Naive thymus-derived CD4-positive, alpha-beta T cell (primary cell): ENCODE measurements around the gene STX18. TPM values are rescaled to one million over a fixed set of nuclear protein-coding genes. Genes with fewer than 3 reads are reported as not detected.
A peak's percentile ranks its signal among the peaks of the same experiment; 100 is the strongest.

Experiments used
- ATAC-seq: fragments of 150-1000 bp; cut with Tn5 transposase; 2 replicates; pipeline ENCODE4 v1.10.0; 2021; ENCODE audit warnings: mild to moderate bottlenecking, moderate library complexity
- CTCF ChIA-PET: fragments of 350-600 bp; sonication (Branson Sonifier 250); formaldehyde crosslinking; loops from one replicate; lab custom pipeline; 2021; ENCODE audit warnings: antibody characterized with exemption; lab: Charles Lee
- POLR2A ChIA-PET: fragments of 350-600 bp; sonication (Branson Sonifier 250); formaldehyde crosslinking; loops from one replicate; lab custom pipeline; 2021; ENCODE audit warnings: antibody characterized with exemption, inconsistent platforms; lab: Charles Lee
- DNase-seq, 9 donors: peaks; one replicate each; pipeline versions ENCODE4 v3.0.0 to v3.0.0-alpha.2; 2020 to 2022; ENCODE audit warnings: mixed read lengths in 1 of 9
- H3K27ac ChIP-seq: one replicate; pipeline ENCODE4 v1.7.0; 2013; ENCODE audit warnings: mild to moderate bottlenecking, low read depth, low read length, moderate library complexity
- H3K27me3 ChIP-seq, 2 donors: one replicate each; pipeline ENCODE4 v1.7.0; 2013; ENCODE audit warnings: low read length in 2 of 2, mild to moderate bottlenecking in 2 of 2, moderate library complexity in 2 of 2; ENCODE audit not compliant: control insufficient read depth in 2 of 2, insufficient read depth in 2 of 2
- H3K36me3 ChIP-seq, 3 experiments: 1 replicate in 2 of 3; 2 replicates in 1 of 3; pipeline ENCODE4 v1.7.0; 2013; ENCODE audit warnings: low read length in 3 of 3, mild to moderate bottlenecking in 3 of 3, moderate library complexity in 1 of 3; ENCODE audit not compliant: insufficient read depth in 3 of 3, control insufficient read depth in 2 of 3
- H3K4me1 ChIP-seq, 2 donors: one replicate each; pipeline ENCODE4 v1.7.0; 2013; ENCODE audit warnings: low read length in 2 of 2, mild to moderate bottlenecking in 2 of 2, moderate library complexity in 1 of 2; ENCODE audit not compliant: control insufficient read depth in 2 of 2, insufficient read depth in 2 of 2
- H3K4me3 ChIP-seq: 2 replicates; pipeline ENCODE4 v1.7.0; 2013; ENCODE audit warnings: mild to moderate bottlenecking, low read length
- H3K9me3 ChIP-seq, 3 experiments: 1 replicate in 2 of 3; 2 replicates in 1 of 3; pipeline ENCODE4 v1.7.0; 2013; ENCODE audit warnings: low read length in 3 of 3; ENCODE audit not compliant: control insufficient read depth in 2 of 3
- H3K27ac Mint-ChIP-seq, 9 donors: one replicate each; pipeline ENCODE4 v1.8.0; 2020 to 2022; ENCODE audit warnings: mixed read lengths in 9 of 9, mild to moderate bottlenecking in 8 of 9, moderate library complexity in 5 of 9, inconsistent platforms in 2 of 9
- H3K27me3 Mint-ChIP-seq, 5 donors: one replicate each; pipeline ENCODE4 v1.8.0; 2021 to 2022; ENCODE audit warnings: mixed read lengths in 5 of 5, mild to moderate bottlenecking in 1 of 5
- H3K36me3 Mint-ChIP-seq, 5 donors: one replicate each; pipeline ENCODE4 v1.8.0; 2020 to 2022; ENCODE audit warnings: mixed read lengths in 5 of 5, mild to moderate bottlenecking in 3 of 5, inconsistent platforms in 1 of 5
- H3K4me1 Mint-ChIP-seq, 7 donors: one replicate each; pipeline ENCODE4 v1.8.0; 2020 to 2022; ENCODE audit warnings: mixed read lengths in 7 of 7, mild to moderate bottlenecking in 3 of 7, inconsistent platforms in 1 of 7
- H3K4me3 Mint-ChIP-seq, 10 donors: one replicate each; pipeline ENCODE4 v1.8.0; 2020 to 2022; ENCODE audit warnings: mild to moderate bottlenecking in 10 of 10, mixed read lengths in 10 of 10, moderate library complexity in 6 of 10, inconsistent platforms in 2 of 10
- H3K9me3 Mint-ChIP-seq, 11 donors: one replicate each; pipeline ENCODE4 v1.8.0; 2020 to 2022; ENCODE audit warnings: mixed read lengths in 11 of 11, mild to moderate bottlenecking in 4 of 11, inconsistent platforms in 1 of 11, moderate library complexity in 1 of 11
- intact Hi-C, 2 donors: fragments of 100-400 bp; cut with micrococcal nuclease; formaldehyde crosslinking; loops; one replicate each; pipeline ENCODE4 v1.15.1; 2023
- polyA plus RNA-seq, 2 donors: library from polyadenylated mRNA; unstranded; fragments of 300-500 nt; fragmentation: Illumina TruSeq; gene quantifications; one replicate each; pipeline ENCODE4 v1.2.3, GENCODE V29; 2021
- total RNA-seq, 6 experiments: library from RNA in 5 of 6; stranded (reverse) in 5 of 6; gene quantifications; 1 replicate in 5 of 6; 2 replicates in 1 of 6; pipeline ENCODE4 v1.2.3 and lab custom pipeline; 2021 to 2026

Gene STX18
- total and polyA plus RNA-seq, 7 experiments from 2014 or later: 16.3 to 28.0 (median 22.7) TPM

- Histone ChIP-seq H3K4me3 (peak overlapping the region; percentile 91), H3K27ac (peak overlapping the region; percentile 77), H3K4me1 (peaks cover 18 to 22% of the 10 kb centered on the region in 2 donors), H3K27me3 (no peaks in the 10 kb centered on the region), H3K9me3 (no peaks in the 10 kb centered on the region), H3K36me3 (peaks cover 0 to 9% (median 0%) of the 10 kb centered on the region in 3 experiments)
- intact Hi-C loops: loop anchor here (1.0 to 5.0 kb wide), 9 partner anchors 32 to 586 kb away; partner anchors contain the start of genes LYAR (in 2 of the 2), TMEM128 (in 2 of the 2), ZBTB49 (in 2 of the 2) and NSG1 (in 1 of the 2)
- Mint-ChIP-seq H3K36me3 (peaks cover 6 to 27% (median 20%) of the 10 kb centered on the region in 5 donors), H3K27me3 (no peaks in the 10 kb centered on the region), H3K9me3 (no peaks in the 10 kb centered on the region), H3K27ac (peak overlapping the region; percentile 88 to 97 (median 95)), H3K4me3 (peak overlapping the region; percentile 93 to 99 (median 98)), H3K4me1 (peaks cover 34 to 73% (median 58%) of the 10 kb centered on the region in 7 donors)
- ChIA-PET CTCF (no interaction called here), POLR2A (interaction anchor here (2.7 kb wide), 1 partner anchor 295 kb away, joined by 15 read pairs; the partner anchor contains the start of gene TMEM128)
- DNase-seq (peak in 1 of 9 donors; percentile 2), ATAC-seq (no peak)
Measured at GRCh38 chr4:4542774-4543485, 1.1 kb upstream of the STX18 start.

GRCh38 chr4:4541040-4541631 is 712 bp downstream of the STX18 start:
- POLR2A ChIA-PET: interaction anchor here (2.7 kb wide), 1 partner anchor 294 kb away, joined by 15 read pairs; the partner anchor contains the start of gene TMEM128
- no peaks in the 10 kb centered on the region for H3K27me3 ChIP-seq

GRCh38 chr4:4539481-4539880 is 2.4 kb downstream of the STX18 start:
- no peaks in the 10 kb centered on the region for H3K27me3 ChIP-seq
- intact Hi-C loops: no loop called here
- no peaks in the 10 kb centered on the region for H3K36me3 ChIP-seq
- Mint-ChIP-seq H3K27ac (peak overlapping the region in 2 of 9 donors; percentile 18 to 20), H3K9me3 (no peaks in the 10 kb centered on the region), H3K36me3 (peaks cover 0 to 8% (median 0%) of the 10 kb centered on the region in 5 donors), H3K4me3 (peak overlapping the region in 4 of 10 donors; percentile 34 to 99 (median 97)), H3K4me1 (peaks cover 34 to 91% (median 63%) of the 10 kb centered on the region in 7 donors), H3K27me3 (no peaks in the 10 kb centered on the region)
- no peak for DNase-seq
- ATAC-seq: no peak
- POLR2A ChIA-PET: interaction anchor here (1.1 kb wide), 1 partner anchor 292 kb away, joined by 3 read pairs; the partner anchor contains the start of gene TMEM128
- H3K27ac ChIP-seq: no peak overlapping the region
- H3K9me3 ChIP-seq: no peaks in the 10 kb centered on the region
- no peak overlapping the region for H3K4me3 ChIP-seq
- CTCF ChIA-PET: no interaction called here
- peaks cover 18 to 22% of the 10 kb centered on the region in 2 donors for H3K4me1 ChIP-seq

More at GRCh38 chr4:4541040-4541631, 712 bp downstream of the STX18 start:
- Histone ChIP-seq H3K36me3 (no peaks in the 10 kb centered on the region), H3K4me3 (peak overlapping the region; percentile 91), H3K9me3 (no peaks in the 10 kb centered on the region), H3K27ac (peak overlapping the region; percentile 77), H3K4me1 (peaks cover 18 to 22% of the 10 kb centered on the region in 2 donors)
- no peaks in the 10 kb centered on the region for H3K9me3 Mint-ChIP-seq
- peak overlapping the region; percentile 88 to 97 (median 95) for H3K27ac Mint-ChIP-seq
- CTCF ChIA-PET: no interaction called here
- DNase-seq (peak in 1 of 9 donors; percentile 9), ATAC-seq (peak; percentile 49)
- peaks cover 34 to 84% (median 65%) of the 10 kb centered on the region in 7 donors for H3K4me1 Mint-ChIP-seq
- intact Hi-C loops: loop anchor here (2.0 to 5.0 kb wide), 4 partner anchors 16 to 584 kb away; no protein-coding TSS in a partner anchor
- H3K36me3 Mint-ChIP-seq: peaks cover 5 to 19% (median 12%) of the 10 kb centered on the region in 5 donors
- H3K4me3 Mint-ChIP-seq: peak overlapping the region; percentile 93 to 99 (median 98)
- no peaks in the 10 kb centered on the region for H3K27me3 Mint-ChIP-seq

- H3K9me3 ChIP-seq: no peaks in the 10 kb centered on the region
- no peak for ATAC-seq
- no peaks in the 10 kb centered on the region for H3K27me3 ChIP-seq
- no peaks in the 10 kb centered on the region for H3K9me3 Mint-ChIP-seq
- ChIA-PET CTCF (no interaction called here), POLR2A (interaction anchor here (1.6 kb wide), 1 partner anchor 9 kb away, joined by 3 read pairs; no protein-coding TSS in a partner anchor)
- H3K4me3 ChIP-seq: no peak overlapping the region
- H3K4me1 ChIP-seq: peaks cover 6 to 10% of the 10 kb centered on the region in 2 donors
- H3K4me3 Mint-ChIP-seq: no peak overlapping the region
- intact Hi-C loops: no loop called here
- H3K4me1 Mint-ChIP-seq: peaks cover 18 to 80% (median 46%) of the 10 kb centered on the region in 7 donors
- H3K36me3 Mint-ChIP-seq: peaks cover 0 to 12% (median 0%) of the 10 kb centered on the region in 5 donors
- H3K36me3 ChIP-seq: no peaks in the 10 kb centered on the region
- H3K27ac ChIP-seq: no peak overlapping the region
- no peaks in the 10 kb centered on the region for H3K27me3 Mint-ChIP-seq
- no peak overlapping the region for H3K27ac Mint-ChIP-seq
- DNase-seq: no peak
Measured at GRCh38 chr4:4535590-4535989, 6.3 kb downstream of the STX18 start.

- DNase-seq: no peak
- POLR2A ChIA-PET: interaction anchor here (1.6 kb wide), 1 partner anchor 10 kb away, joined by 3 read pairs; no protein-coding TSS in a partner anchor
- intact Hi-C loops: no loop called here
- ATAC-seq: no peak
- H3K9me3 Mint-ChIP-seq: no peaks in the 10 kb centered on the region
- H3K4me1 Mint-ChIP-seq: peaks cover 10 to 71% (median 37%) of the 10 kb centered on the region in 7 donors
- Histone ChIP-seq H3K4me3 (no peak overlapping the region), H3K4me1 (peaks cover 0 to 3% of the 10 kb centered on the region in 2 donors), H3K27ac (no peak overlapping the region), H3K27me3 (no peaks in the 10 kb centered on the region), H3K9me3 (no peaks in the 10 kb centered on the region), H3K36me3 (no peaks in the 10 kb centered on the region)
- H3K4me3 Mint-ChIP-seq: peak overlapping the region in 1 of 10 donors; percentile 41
- no peak overlapping the region for H3K27ac Mint-ChIP-seq
- CTCF ChIA-PET: no interaction called here
- peaks cover 0 to 12% (median 0%) of the 10 kb centered on the region in 5 donors for H3K36me3 Mint-ChIP-seq
- no peaks in the 10 kb centered on the region for H3K27me3 Mint-ChIP-seq
Measured at GRCh38 chr4:4534515-4535145, 7.2 kb downstream of the STX18 start.

- DNase-seq: no peak
- ChIA-PET POLR2A (no interaction called here), CTCF (no interaction called here)
- Histone ChIP-seq H3K27ac (no peak overlapping the region), H3K9me3 (no peaks in the 10 kb centered on the region), H3K36me3 (no peaks in the 10 kb centered on the region), H3K4me3 (no peak overlapping the region), H3K27me3 (no peaks in the 10 kb centered on the region), H3K4me1 (no peaks in the 10 kb centered on the region)
- Mint-ChIP-seq H3K9me3 (no peaks in the 10 kb centered on the region), H3K27me3 (no peaks in the 10 kb centered on the region), H3K4me1 (peaks cover 2 to 62% (median 28%) of the 10 kb centered on the region in 7 donors), H3K36me3 (peaks cover 0 to 15% (median 0%) of the 10 kb centered on the region in 5 donors), H3K27ac (no peak overlapping the region), H3K4me3 (no peak overlapping the region)
- ATAC-seq: no peak
- intact Hi-C loops: no loop called here
Measured at GRCh38 chr4:4533461-4534169, 8.2 kb downstream of the STX18 start.
